22Rv1 (cell line): ENCODE results near the gene FGF3.

ENCODE experiments used
- CTCF ChIP-seq: fragments of 450-650 bp; IDR thresholded peaks from 2 replicates; pipeline ENCODE4 v1.5.1; 2017; ENCODE audit warnings: mild to moderate bottlenecking
- ZFX ChIP-seq: fragments of 450-650 bp; IDR thresholded peaks from 2 replicates; pipeline ENCODE4 v1.6.1; 2017; ENCODE audit warnings: antibody characterized with exemption, borderline replicate concordance

DNA sequence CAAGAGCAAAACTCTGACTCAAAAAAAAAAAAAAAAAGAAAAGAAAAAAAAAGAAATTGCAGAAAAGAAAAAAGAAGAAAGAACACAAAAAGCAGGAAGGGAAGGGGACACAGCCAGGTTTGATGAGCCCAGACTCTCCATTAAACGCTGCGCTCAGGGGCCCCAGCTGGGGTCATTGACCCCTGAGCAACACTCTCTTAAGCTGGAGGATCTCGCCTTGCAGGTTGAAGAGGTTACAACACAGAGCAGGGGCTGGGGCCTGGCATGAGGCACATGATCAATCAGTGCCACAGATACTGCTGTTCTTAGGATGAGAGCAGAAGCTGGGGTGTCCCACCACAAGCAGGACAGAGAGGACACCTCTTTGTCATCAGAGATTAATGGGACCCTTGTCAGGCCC is 7.8 kb downstream of the FGF3 start:
- no peak for TF ChIP-seq CTCF
- no peak for TF ChIP-seq ZFX
